ENCODE results near the gene PRR29. TPM values are rescaled to one million over a fixed set of nuclear protein-coding genes. Genes with fewer than 3 reads are reported as not detected.

PRR29 gene
- total RNA-seq, 1 experiment from 2014 or later, result not detected

DNA sequence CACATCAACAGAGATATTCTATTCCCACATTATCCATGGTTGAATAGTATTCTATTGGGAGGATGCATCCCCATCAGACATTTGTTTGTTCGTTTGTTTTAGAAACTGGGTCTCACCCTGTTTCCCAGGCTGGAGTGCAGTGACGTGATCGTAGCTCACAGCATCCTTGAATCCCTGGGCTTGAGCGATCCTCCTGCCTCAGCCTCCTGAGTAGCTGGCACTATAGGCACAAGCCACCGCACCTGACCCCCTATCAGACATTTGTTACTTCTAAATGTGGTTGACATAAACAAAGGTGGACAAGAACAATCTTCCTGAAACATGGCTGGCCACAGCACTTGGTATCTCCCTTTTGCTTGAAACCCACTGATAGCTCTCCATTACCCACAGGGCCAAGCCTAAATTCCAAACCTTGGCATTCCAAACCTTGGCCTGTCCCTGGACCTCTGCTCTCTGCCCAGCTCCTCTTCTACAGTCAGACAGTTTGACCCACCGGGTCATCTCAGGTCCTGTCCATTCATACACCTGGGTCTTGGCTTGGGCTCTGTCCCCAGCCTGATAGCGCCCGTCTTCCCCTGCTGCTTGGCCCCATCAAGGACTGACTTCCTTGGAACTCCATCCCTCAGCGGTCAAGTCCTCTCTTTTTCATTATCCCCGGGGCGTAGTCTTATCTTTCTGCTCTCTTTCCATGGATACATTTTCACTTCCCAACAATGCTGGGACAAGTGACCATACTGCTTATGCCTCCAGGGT, 1.5 kb upstream of the PRR29 start:
- Mint-ChIP-seq H3K27me3 (ENCODE audit: insufficient read depth, unreplicated experiment) (peaks cover 80% of the 10 kb centered on the region), H3K9me3 (ENCODE audit: unreplicated experiment) (peaks cover 7% of the 10 kb centered on the region), H3K36me3 (ENCODE audit: insufficient read depth, unreplicated experiment) (no peaks in the 10 kb centered on the region), H3K4me3 (ENCODE audit: unreplicated experiment) (no peak overlapping the region), H3K4me1 (ENCODE audit: insufficient read depth, unreplicated experiment) (peaks cover 8% of the 10 kb centered on the region), H3K27ac (ENCODE audit: low read depth, unreplicated experiment) (no peak overlapping the region)
- no peak for DNase-seq (ENCODE audit: unreplicated experiment)
- TF ChIP-seq, protein P1, sequence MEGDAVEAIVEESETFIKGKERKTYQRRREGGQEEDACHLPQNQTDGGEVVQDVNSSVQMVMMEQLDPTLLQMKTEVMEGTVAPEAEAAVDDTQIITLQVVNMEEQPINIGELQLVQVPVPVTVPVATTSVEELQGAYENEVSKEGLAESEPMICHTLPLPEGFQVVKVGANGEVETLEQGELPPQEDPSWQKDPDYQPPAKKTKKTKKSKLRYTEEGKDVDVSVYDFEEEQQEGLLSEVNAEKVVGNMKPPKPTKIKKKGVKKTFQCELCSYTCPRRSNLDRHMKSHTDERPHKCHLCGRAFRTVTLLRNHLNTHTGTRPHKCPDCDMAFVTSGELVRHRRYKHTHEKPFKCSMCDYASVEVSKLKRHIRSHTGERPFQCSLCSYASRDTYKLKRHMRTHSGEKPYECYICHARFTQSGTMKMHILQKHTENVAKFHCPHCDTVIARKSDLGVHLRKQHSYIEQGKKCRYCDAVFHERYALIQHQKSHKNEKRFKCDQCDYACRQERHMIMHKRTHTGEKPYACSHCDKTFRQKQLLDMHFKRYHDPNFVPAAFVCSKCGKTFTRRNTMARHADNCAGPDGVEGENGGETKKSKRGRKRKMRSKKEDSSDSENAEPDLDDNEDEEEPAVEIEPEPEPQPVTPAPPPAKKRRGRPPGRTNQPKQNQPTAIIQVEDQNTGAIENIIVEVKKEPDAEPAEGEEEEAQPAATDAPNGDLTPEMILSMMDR (IDR thresholded peaks at IDR 0.05; ENCODE audit: unreplicated experiment), result no peak
- ChIA-PET CTCF (interaction anchor here (0.7 kb wide), 1 partner anchor 106 kb away, joined by 3 read pairs; no protein-coding TSS in a partner anchor), POLR2A (no interaction called here)
- intact Hi-C loops (cut with micrococcal nuclease), result no loop called here
- no TSS peak for BruUV-seq (replicated peaks)

DNA sequence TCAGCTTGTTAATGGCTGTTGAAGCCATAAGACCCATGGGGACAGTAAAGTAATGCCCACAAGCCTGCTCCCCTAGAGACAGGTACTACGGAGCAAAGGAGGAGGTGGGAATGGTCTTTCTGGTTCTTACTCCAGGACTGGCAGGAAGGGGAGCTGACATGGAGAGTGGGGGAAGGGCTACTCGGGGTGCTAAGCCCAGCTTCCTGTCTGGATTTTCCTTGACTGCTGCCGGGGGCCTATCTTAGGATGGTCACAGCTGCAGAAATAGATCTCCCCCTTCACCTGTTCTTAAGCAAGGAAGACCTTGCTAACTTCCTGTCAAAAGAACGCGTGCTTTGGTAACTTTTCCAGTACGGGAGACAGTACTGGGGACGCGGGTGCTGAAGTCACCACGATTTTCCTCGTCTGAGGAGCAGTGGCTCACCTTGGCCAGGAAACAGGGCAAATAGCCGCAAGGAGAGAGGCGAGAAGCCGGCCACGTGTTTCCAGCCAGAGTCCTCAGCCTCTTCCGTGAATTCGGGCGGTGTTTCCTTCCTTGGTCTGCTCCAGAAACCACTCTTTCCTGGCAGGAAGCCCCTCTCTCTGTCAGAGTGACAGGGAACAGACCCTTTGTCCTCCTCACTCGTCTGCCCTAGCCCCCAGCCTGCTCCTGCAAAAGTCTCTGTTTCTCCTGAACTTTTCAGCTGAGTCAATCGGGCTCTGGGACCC, 656 bp upstream of the PRR29 start:
- intact Hi-C loops (cut with micrococcal nuclease), result no loop called here
- ChIA-PET POLR2A (no interaction called here), CTCF (interaction anchor here (1.0 kb wide), 1 partner anchor 19 kb away, joined by 3 read pairs; no protein-coding TSS in a partner anchor)
- BruUV-seq (replicated peaks), result no TSS peak
- Mint-ChIP-seq H3K27me3 (ENCODE audit: insufficient read depth, unreplicated experiment) (peaks cover 71% of the 10 kb centered on the region), H3K36me3 (ENCODE audit: insufficient read depth, unreplicated experiment) (no peaks in the 10 kb centered on the region), H3K4me3 (ENCODE audit: unreplicated experiment) (peak overlapping the region; percentile 65), H3K9me3 (ENCODE audit: unreplicated experiment) (peaks cover 5% of the 10 kb centered on the region), H3K27ac (ENCODE audit: low read depth, unreplicated experiment) (no peak overlapping the region), H3K4me1 (ENCODE audit: insufficient read depth, unreplicated experiment) (peaks cover 11% of the 10 kb centered on the region)
- DNase-seq (ENCODE audit: unreplicated experiment), result no peak
- TF ChIP-seq, protein P1 (IDR thresholded peaks at IDR 0.05; ENCODE audit: unreplicated experiment), result no peak

DNA sequence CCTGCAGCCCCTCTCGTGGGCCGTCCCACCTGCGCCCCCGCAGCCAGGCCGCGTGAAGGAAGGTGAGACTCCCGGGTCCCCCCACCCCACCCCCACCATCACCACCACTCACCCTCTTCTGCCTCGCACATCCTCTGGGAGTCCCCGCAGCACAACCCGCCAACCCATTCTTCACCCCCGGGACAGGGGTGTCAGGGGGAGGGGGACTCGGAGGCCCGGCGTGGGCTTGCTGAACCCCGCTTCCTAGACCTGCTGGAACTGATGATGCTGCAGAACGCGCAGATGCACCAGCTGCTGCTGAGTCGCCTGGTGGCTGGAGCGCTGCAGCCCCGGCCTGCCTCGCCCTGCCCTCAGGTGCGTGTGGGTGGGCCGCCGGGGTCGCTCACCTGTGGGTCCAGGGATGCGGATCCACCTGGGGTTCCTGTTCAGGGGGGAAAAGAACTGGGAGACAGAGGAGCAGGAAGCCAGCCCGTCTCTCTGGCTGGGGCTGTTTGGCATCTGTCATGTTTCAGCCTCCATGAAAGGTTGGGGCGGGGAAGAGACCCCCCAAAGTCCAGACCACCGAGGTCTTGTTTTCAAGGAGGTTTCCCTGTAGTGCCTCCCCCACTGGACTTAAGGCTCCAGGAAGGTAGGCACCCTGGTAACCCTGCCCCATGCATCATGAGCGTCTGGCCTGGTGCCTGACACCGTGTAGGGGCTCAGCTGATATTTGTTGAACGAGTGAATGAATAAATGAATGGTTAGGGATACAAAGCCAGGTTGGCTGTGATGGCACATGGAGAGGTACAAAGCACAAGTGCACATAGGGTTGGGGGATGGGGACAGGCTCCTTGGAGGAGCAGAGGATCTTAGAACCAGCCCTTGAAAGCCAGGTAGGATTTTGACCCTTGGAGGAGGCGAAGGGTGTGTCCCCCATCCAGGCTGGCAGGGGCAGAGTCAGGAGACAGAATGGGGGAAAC, 849 bp downstream of the PRR29 start:
- H3K36me3 Mint-ChIP-seq (ENCODE audit: insufficient read depth, unreplicated experiment), result no peaks in the 10 kb centered on the region
- H3K4me3 Mint-ChIP-seq (ENCODE audit: unreplicated experiment), result peak overlapping the region; percentile 65
- H3K4me1 Mint-ChIP-seq (ENCODE audit: insufficient read depth, unreplicated experiment), result peaks cover 11% of the 10 kb centered on the region
- peaks cover 56% of the 10 kb centered on the region for H3K27me3 Mint-ChIP-seq (ENCODE audit: insufficient read depth, unreplicated experiment)
- POLR2A ChIA-PET, result no interaction called here
- TF ChIP-seq, protein P1 (IDR thresholded peaks at IDR 0.05; ENCODE audit: unreplicated experiment), result no peak
- H3K9me3 Mint-ChIP-seq (ENCODE audit: unreplicated experiment), result no peaks in the 10 kb centered on the region
- H3K27ac Mint-ChIP-seq (ENCODE audit: low read depth, unreplicated experiment), result no peak overlapping the region
- intact Hi-C loops (cut with micrococcal nuclease), result no loop called here
- no peak for DNase-seq (ENCODE audit: unreplicated experiment)
- CTCF ChIA-PET, result interaction anchor here (0.6 kb wide), 1 partner anchor 302 kb away, joined by 3 read pairs; no protein-coding TSS in a partner anchor
- no TSS peak for BruUV-seq (replicated peaks)
